HepG2 (cell line): Measurements from ENCODE around the gene GOLGA6L9. TPM values are rescaled to one million over a fixed set of nuclear protein-coding genes. Genes with fewer than 3 reads are reported as not detected.
"Not testable (repeated sequence)": the region's sequence is repeated elsewhere in the genome, so short reads cannot be mapped to it uniquely, and the experiment has no call there.

ENCODE experiments used
- ATAC-seq: fragments of 200-7000 bp; cut with Tn5 transposase; 3 replicates; pipeline ENCODE4 v1.9.1; 2020; ENCODE audit warnings: mild to moderate bottlenecking, moderate library complexity
- BruUV-seq: library from RNA; stranded (reverse); fragments of 400-500 nt; replicated peaks from 2 replicates; lab custom pipeline; 2021; lab: Mats Ljungman, UMichigan
- CTCF ChIA-PET: fragments of 300-600 bp; formaldehyde crosslinking; extraction: SDS; loops from one replicate; lab custom pipeline; 2021; ENCODE audit warnings: low total read pairs, inconsistent platforms, low intra/inter-chr PET ratio; lab: Yijun Ruan, JAX
- POLR2A ChIA-PET: fragments of 350-600 bp; sonication (Branson Sonifier 250); formaldehyde crosslinking; loops from one replicate; lab custom pipeline; 2020; ENCODE audit warnings: antibody characterized with exemption, inconsistent platforms; lab: Yijun Ruan, JAX
- DNase-seq: peaks from one replicate; pipeline ENCODE4 v3.0.0-alpha.2; 2015; ENCODE audit warnings: low spot score
- FAIRE-seq: peaks from 3 replicates; lab custom pipeline; 2011; peaks lifted over from hg19 to GRCh38; lab: Jason Lieb, UNC
- H2AFZ ChIP-seq: one replicate; pipeline ENCODE4 v1.6.1; 2011; ENCODE audit warnings: low read length, inconsistent platforms
- H3K27ac ChIP-seq: fragments of 300-600 bp; 3 replicates; pipeline ENCODE4 v1.8.0; 2011; ENCODE audit warnings: mixed run types, mild to moderate bottlenecking, mixed read lengths, low read length, inconsistent platforms; ENCODE audit not compliant: insufficient read depth; ENCODE audit errors: extremely low read length
- H3K27me3 ChIP-seq, 2 experiments: fragments of 200-600 bp in 1 of 2; 2 replicates in 1 of 2; 3 replicates in 1 of 2; pipeline versions ENCODE4 v1.6.0 to v1.8.0; 2011; ENCODE audit warnings: low read length in 2 of 2, mild to moderate bottlenecking in 2 of 2, moderate library complexity in 2 of 2, inconsistent platforms in 1 of 2; ENCODE audit not compliant: insufficient read depth in 2 of 2, control insufficient read depth in 1 of 2
- H3K36me3 ChIP-seq, 2 experiments: fragments of 200-600 bp in 1 of 2; replicated peaks in 1 of 2; 2 replicates in 1 of 2; 3 replicates in 1 of 2; pipeline versions ENCODE4 v1.5.1 to v1.8.0; 2011; ENCODE audit warnings: low read length in 2 of 2, inconsistent platforms in 1 of 2; ENCODE audit not compliant: insufficient read depth in 2 of 2, control insufficient read depth in 1 of 2
- H3K4me1 ChIP-seq: 2 replicates; pipeline ENCODE4 v1.5.1; 2012; ENCODE audit warnings: low read length, inconsistent platforms; ENCODE audit not compliant: insufficient read depth
- H3K4me2 ChIP-seq: 2 replicates; pipeline ENCODE4 v1.6.0; 2011; ENCODE audit warnings: low read depth, low read length, inconsistent platforms
- H3K4me3 ChIP-seq, 3 experiments: fragments of 200-600 bp in 1 of 3; sonication (generic), shearing (Covaris generic) in 1 of 3; replicated peaks in 1 of 3; 2 replicates each; pipeline ENCODE4 v1.5.1; 2011 to 2016; ENCODE audit warnings: low read length in 3 of 3, inconsistent platforms in 2 of 3, low read depth in 2 of 3, mild to moderate bottlenecking in 2 of 3, control low read depth in 1 of 3, mixed read lengths in 1 of 3; ENCODE audit not compliant: insufficient read depth in 1 of 3
- H3K79me2 ChIP-seq: one replicate; pipeline ENCODE4 v1.6.1; 2011; ENCODE audit warnings: low read length, inconsistent platforms; ENCODE audit not compliant: insufficient read depth
- H3K9ac ChIP-seq: 2 replicates; pipeline ENCODE4 v1.6.0; 2011; ENCODE audit warnings: mild to moderate bottlenecking, low read depth, low read length, inconsistent platforms; ENCODE audit not compliant: insufficient read depth
- H3K9me3 ChIP-seq: 2 replicates; pipeline ENCODE4 v1.5.1; 2012; ENCODE audit warnings: mild to moderate bottlenecking, low read length
- H4K20me1 ChIP-seq: 2 replicates; pipeline ENCODE4 v1.6.0; 2011; ENCODE audit warnings: inconsistent platforms, mild to moderate bottlenecking, low read length, moderate library complexity; ENCODE audit not compliant: insufficient read depth
- ARNT2 ChIP-seq: sonication (generic); formaldehyde crosslinking; IDR thresholded peaks from 2 replicates; pipeline ENCODE4 v1.8.0; 2022; ENCODE audit warnings: mild to moderate bottlenecking, low read depth, missing genetic modification reagents, moderate library complexity
- GLI4 ChIP-seq: sonication (generic); formaldehyde crosslinking; IDR thresholded peaks from 2 replicates; pipeline ENCODE4 v1.5.1; 2020; ENCODE audit warnings: missing genetic modification reagents, mild to moderate bottlenecking, moderate library complexity, borderline replicate concordance
- GPBP1L1 ChIP-seq: sonication (generic); formaldehyde crosslinking; IDR thresholded peaks from 2 replicates; pipeline ENCODE4 v1.5.0; 2020; ENCODE audit warnings: mild to moderate bottlenecking, missing genetic modification reagents
- NPAS2 ChIP-seq: sonication (generic); formaldehyde crosslinking; IDR thresholded peaks from 2 replicates; pipeline ENCODE4 v1.8.0; 2022; ENCODE audit warnings: mild to moderate bottlenecking, missing genetic modification reagents, borderline replicate concordance
- SOX6 ChIP-seq, 2 experiments: fragments of 450-650 bp in 1 of 2; sonication (generic) in 1 of 2; formaldehyde crosslinking in 1 of 2; IDR thresholded peaks; 2 replicates each; pipeline versions ENCODE4 v1.4.0 to v1.6.1; 2017 to 2020; ENCODE audit warnings: antibody characterized with exemption in 1 of 2, mild to moderate bottlenecking in 1 of 2, missing genetic modification reagents in 1 of 2
- ZNF468 ChIP-seq: sonication (generic); formaldehyde crosslinking; IDR thresholded peaks from 2 replicates; pipeline ENCODE4 v1.8.0; 2022; ENCODE audit warnings: mild to moderate bottlenecking, moderate library complexity, missing genetic modification reagents
- ZSCAN12 ChIP-seq: sonication (generic); formaldehyde crosslinking; IDR thresholded peaks from 2 replicates; pipeline ENCODE4 v1.9.0; 2021; ENCODE audit warnings: mild to moderate bottlenecking, missing genetic modification reagents
- WGBS: methylation state at CpG from one replicate; pipeline ENCODE4 v1.1.6; 2017; ENCODE audit warnings: low lambda C conversion rate; 5-methylcytosine and 5-hydroxymethylcytosine counted together
- in situ Hi-C: cut with HindIII; loops from 2 replicates; pipeline ENCODE4 v1.10.0; 2017; ENCODE audit warnings: low pct_unique_long_range_greater_than_20kb; ENCODE audit not compliant: extremely low pct_ligation_motif_present
- intact Hi-C: fragments of 100-400 bp; cut with micrococcal nuclease; formaldehyde crosslinking; loops from one replicate; pipeline ENCODE4 v1.10.0; 2022; ENCODE audit not compliant: unreplicated experiment
- polyA plus RNA-seq, 8 experiments: library from polyadenylated mRNA; depleted of rRNA in 3 of 8; stranded (reverse) in 7 of 8; unstranded in 1 of 8; fragments of >200 nt; fragmentation: Illumina TruSeq in 4 of 8; extraction: Trizol in 4 of 8; gene quantifications; 2 replicates each; pipeline versions ENCODE4 v1.2.1 to v1.2.3, GENCODE V29; 2011 to 2016; ENCODE audit warnings: low read depth in 4 of 8, missing spikeins in 1 of 8, mixed read lengths in 1 of 8; ENCODE audit not compliant: insufficient read depth in 1 of 8
- total RNA-seq, 5 experiments: library from RNA; depleted of rRNA; stranded (reverse); fragments of >200 nt; fragmentation: Illumina TruSeq; extraction: Trizol; gene quantifications; 2 replicates each; pipeline ENCODE4 v1.2.3, GENCODE V29; 2016; ENCODE audit warnings: low read depth in 1 of 5

Gene GOLGA6L9
- total and polyA plus RNA-seq, 2 of the 13 experiments (the other 11 are each of a cell fraction or from before 2014, with no cell fraction given) = 2.2 to 4.0 TPM

- no peaks in the 10 kb centered on the region for H3K9me3 ChIP-seq
- TF ChIP-seq SOX6 (IDR thresholded peaks at IDR 0.05) = no peak
- TF ChIP-seq SOX6 (CRISPR knock-in tag; IDR thresholded peaks at IDR 0.05) = no peak
- TF ChIP-seq NPAS2 (CRISPR knock-in tag) = no peak
- no peak for TF ChIP-seq GLI4 (CRISPR knock-in tag)
- TF ChIP-seq ZSCAN12 (CRISPR knock-in tag) = no peak
- no peak for TF ChIP-seq ARNT2 (CRISPR knock-in tag)
- no peak for TF ChIP-seq ZNF468 (CRISPR knock-in tag)
- TF ChIP-seq GPBP1L1 = no peak
- CTCF ChIA-PET = no interaction called here
- FAIRE-seq (no peak), ATAC-seq (no peak), DNase-seq (no peak)
- WGBS = no CpG with 5 or more reads among the region's 1 CpG
- H3K27me3 ChIP-seq = no peaks in the 10 kb centered on the region
- H2AFZ ChIP-seq = no peak overlapping the region
- BruUV-seq = no TSS peak
- no peak overlapping the region for H3K4me3 ChIP-seq
- POLR2A ChIA-PET = no interaction called here
- H3K27ac ChIP-seq = no peak overlapping the region
- in situ Hi-C loops (no loop called here), intact Hi-C loops (no loop called here)
- peaks cover 49% of the 10 kb centered on the region for H3K4me1 ChIP-seq
- no peaks in the 10 kb centered on the region for H3K79me2 ChIP-seq
- no peaks in the 10 kb centered on the region for H4K20me1 ChIP-seq
- H3K9ac ChIP-seq = no peak overlapping the region
- no peak overlapping the region for H3K4me2 ChIP-seq
- no peaks in the 10 kb centered on the region for H3K36me3 ChIP-seq
Observed at GRCh38 chr15:82398785-82399184, 30.8 kb upstream of the GOLGA6L9 start.

DNA sequence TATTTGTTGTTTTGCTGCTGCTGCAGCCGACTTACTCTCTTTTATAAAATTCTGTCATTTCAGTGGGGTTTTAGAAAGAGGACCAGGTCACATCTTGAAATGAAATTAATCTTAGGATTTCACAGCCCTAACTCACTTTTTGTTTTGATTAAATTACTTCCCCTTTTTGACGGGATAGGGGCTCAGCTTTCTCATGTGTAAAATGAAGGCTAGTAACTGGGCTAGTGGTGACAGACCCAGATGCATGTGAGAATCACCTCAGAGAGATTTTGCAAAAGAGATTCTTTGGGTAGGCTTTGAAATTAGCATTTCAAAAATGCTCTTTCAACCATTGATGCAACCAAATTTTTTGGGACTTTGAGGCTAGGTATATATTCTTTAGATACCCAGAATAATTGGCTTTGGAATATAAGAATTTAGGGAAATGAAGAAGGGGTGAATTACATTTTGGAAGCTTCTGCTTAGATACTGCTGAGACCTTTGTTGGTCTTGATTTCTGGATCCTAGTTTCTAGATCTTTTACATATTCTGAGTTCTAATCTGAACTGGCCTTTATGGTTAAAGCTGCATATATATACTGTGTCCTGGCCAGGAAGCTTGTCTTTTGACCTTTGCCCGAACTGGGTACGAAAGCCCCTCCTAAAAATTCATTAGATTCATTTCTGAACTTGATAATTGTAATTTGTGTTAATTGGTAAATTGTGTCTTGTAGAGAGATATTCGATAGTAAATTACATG lies 30.1 kb upstream of the GOLGA6L9 start:
- 94% methylated on average over 5 of the region's 5 CpGs for WGBS
- DNase-seq, H3K9me3 ChIP-seq, BruUV-seq, H2AFZ ChIP-seq, H4K20me1 ChIP-seq, H3K79me2 ChIP-seq, H3K4me3 ChIP-seq, H3K9ac ChIP-seq, ATAC-seq, CTCF ChIA-PET, in situ Hi-C loops, intact Hi-C loops, POLR2A ChIA-PET, H3K27me3 ChIP-seq, FAIRE-seq, H3K4me2 ChIP-seq, H3K36me3 ChIP-seq, H3K27ac ChIP-seq: not testable (repeated sequence)
- peaks cover 49% of the 10 kb centered on the region for H3K4me1 ChIP-seq
